ENCODE data around the gene NUDC. TPM values are rescaled to one million over a fixed set of nuclear protein-coding genes. Genes with fewer than 3 reads are reported as not detected.
A peak's percentile ranks its signal among the peaks of the same experiment; 100 is the strongest.

The NUDC gene
- total and polyA plus RNA-seq, 2 of the 13 experiments (the other 11 are each of a cell fraction or from before 2014, with no cell fraction given), result 34.7 to 104 TPM

DNA sequence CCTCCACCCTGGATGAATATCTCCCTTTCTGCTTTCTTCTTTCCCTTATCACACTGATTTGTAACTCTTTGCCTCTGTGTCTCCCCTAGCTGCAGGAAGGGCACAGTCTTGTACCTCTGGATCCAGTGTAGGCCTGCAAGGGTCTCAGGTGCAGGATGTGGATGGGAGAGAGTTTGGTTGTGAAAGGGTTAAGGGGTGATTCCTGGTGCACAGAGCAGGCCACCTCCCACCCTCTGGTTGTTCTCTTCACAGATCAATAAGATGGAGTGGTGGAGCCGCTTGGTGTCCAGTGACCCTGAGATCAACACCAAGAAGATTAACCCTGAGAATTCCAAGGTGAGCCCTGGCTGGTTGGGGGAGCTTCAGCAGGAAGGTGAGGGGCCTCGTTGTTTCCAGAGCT is 23.6 kb downstream of the NUDC start:
- peak; percentile 76 for FAIRE-seq
- TF ChIP-seq ZMYM4 (CRISPR knock-in tag; IDR thresholded peaks at IDR 0.05) (0 out of 2 replicates have a peak, but pooled peaks have one; percentile 28), SNAPC2 (CRISPR knock-in tag; IDR thresholded peaks at IDR 0.05) (no peak), GATAD2A (CRISPR knock-in tag; IDR thresholded peaks at IDR 0.05) (peak; percentile 49), HMG20A (CRISPR knock-in tag; IDR thresholded peaks at IDR 0.05; ENCODE audit: borderline replicate concordance) (no peak), NR2F6 (IDR thresholded peaks at IDR 0.05) (peak; percentile 63; the same call in 1 of the 2 replicates), NR2F6 (CRISPR knock-in tag; IDR thresholded peaks at IDR 0.05) (peak; percentile 42; the same call in 1 of the 2 replicates), HNF4G (IDR thresholded peaks at IDR 0.05; ENCODE audit: borderline replicate concordance, low read depth, low read length) (peak; percentile 16; the same call in 1 of the 2 replicates), HNF4G (CRISPR knock-in tag; IDR thresholded peaks at IDR 0.05; ENCODE audit: borderline replicate concordance, low read depth) (no peak), ZNF292 (CRISPR knock-in tag; IDR thresholded peaks at IDR 0.05; ENCODE audit: borderline replicate concordance, low read depth) (0 out of 2 replicates have a peak, but pooled peaks have one; percentile 44)
- TF ChIP-seq, protein P1, sequence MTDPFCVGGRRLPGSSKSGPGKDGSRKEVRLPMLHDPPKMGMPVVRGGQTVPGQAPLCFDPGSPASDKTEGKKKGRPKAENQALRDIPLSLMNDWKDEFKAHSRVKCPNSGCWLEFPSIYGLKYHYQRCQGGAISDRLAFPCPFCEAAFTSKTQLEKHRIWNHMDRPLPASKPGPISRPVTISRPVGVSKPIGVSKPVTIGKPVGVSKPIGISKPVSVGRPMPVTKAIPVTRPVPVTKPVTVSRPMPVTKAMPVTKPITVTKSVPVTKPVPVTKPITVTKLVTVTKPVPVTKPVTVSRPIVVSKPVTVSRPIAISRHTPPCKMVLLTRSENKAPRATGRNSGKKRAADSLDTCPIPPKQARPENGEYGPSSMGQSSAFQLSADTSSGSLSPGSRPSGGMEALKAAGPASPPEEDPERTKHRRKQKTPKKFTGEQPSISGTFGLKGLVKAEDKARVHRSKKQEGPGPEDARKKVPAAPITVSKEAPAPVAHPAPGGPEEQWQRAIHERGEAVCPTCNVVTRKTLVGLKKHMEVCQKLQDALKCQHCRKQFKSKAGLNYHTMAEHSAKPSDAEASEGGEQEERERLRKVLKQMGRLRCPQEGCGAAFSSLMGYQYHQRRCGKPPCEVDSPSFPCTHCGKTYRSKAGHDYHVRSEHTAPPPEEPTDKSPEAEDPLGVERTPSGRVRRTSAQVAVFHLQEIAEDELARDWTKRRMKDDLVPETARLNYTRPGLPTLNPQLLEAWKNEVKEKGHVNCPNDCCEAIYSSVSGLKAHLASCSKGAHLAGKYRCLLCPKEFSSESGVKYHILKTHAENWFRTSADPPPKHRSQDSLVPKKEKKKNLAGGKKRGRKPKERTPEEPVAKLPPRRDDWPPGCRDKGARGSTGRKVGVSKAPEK (CRISPR knock-in tag; IDR thresholded peaks at IDR 0.05; ENCODE audit: borderline replicate concordance), result peak; percentile 62; the same call in 1 of the 2 replicates
- TF ChIP-seq, protein P2, sequence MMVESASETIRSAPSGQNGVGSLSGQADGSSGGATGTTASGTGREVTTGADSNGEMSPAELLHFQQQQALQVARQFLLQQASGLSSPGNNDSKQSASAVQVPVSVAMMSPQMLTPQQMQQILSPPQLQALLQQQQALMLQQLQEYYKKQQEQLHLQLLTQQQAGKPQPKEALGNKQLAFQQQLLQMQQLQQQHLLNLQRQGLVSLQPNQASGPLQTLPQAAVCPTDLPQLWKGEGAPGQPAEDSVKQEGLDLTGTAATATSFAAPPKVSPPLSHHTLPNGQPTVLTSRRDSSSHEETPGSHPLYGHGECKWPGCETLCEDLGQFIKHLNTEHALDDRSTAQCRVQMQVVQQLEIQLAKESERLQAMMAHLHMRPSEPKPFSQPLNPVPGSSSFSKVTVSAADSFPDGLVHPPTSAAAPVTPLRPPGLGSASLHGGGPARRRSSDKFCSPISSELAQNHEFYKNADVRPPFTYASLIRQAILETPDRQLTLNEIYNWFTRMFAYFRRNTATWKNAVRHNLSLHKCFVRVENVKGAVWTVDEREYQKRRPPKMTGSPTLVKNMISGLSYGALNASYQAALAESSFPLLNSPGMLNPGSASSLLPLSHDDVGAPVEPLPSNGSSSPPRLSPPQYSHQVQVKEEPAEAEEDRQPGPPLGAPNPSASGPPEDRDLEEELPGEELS (CRISPR knock-in tag; IDR thresholded peaks at IDR 0.05), result peak; percentile 20; the same call in 1 of the 2 replicates
- TF ChIP-seq, protein P3, sequence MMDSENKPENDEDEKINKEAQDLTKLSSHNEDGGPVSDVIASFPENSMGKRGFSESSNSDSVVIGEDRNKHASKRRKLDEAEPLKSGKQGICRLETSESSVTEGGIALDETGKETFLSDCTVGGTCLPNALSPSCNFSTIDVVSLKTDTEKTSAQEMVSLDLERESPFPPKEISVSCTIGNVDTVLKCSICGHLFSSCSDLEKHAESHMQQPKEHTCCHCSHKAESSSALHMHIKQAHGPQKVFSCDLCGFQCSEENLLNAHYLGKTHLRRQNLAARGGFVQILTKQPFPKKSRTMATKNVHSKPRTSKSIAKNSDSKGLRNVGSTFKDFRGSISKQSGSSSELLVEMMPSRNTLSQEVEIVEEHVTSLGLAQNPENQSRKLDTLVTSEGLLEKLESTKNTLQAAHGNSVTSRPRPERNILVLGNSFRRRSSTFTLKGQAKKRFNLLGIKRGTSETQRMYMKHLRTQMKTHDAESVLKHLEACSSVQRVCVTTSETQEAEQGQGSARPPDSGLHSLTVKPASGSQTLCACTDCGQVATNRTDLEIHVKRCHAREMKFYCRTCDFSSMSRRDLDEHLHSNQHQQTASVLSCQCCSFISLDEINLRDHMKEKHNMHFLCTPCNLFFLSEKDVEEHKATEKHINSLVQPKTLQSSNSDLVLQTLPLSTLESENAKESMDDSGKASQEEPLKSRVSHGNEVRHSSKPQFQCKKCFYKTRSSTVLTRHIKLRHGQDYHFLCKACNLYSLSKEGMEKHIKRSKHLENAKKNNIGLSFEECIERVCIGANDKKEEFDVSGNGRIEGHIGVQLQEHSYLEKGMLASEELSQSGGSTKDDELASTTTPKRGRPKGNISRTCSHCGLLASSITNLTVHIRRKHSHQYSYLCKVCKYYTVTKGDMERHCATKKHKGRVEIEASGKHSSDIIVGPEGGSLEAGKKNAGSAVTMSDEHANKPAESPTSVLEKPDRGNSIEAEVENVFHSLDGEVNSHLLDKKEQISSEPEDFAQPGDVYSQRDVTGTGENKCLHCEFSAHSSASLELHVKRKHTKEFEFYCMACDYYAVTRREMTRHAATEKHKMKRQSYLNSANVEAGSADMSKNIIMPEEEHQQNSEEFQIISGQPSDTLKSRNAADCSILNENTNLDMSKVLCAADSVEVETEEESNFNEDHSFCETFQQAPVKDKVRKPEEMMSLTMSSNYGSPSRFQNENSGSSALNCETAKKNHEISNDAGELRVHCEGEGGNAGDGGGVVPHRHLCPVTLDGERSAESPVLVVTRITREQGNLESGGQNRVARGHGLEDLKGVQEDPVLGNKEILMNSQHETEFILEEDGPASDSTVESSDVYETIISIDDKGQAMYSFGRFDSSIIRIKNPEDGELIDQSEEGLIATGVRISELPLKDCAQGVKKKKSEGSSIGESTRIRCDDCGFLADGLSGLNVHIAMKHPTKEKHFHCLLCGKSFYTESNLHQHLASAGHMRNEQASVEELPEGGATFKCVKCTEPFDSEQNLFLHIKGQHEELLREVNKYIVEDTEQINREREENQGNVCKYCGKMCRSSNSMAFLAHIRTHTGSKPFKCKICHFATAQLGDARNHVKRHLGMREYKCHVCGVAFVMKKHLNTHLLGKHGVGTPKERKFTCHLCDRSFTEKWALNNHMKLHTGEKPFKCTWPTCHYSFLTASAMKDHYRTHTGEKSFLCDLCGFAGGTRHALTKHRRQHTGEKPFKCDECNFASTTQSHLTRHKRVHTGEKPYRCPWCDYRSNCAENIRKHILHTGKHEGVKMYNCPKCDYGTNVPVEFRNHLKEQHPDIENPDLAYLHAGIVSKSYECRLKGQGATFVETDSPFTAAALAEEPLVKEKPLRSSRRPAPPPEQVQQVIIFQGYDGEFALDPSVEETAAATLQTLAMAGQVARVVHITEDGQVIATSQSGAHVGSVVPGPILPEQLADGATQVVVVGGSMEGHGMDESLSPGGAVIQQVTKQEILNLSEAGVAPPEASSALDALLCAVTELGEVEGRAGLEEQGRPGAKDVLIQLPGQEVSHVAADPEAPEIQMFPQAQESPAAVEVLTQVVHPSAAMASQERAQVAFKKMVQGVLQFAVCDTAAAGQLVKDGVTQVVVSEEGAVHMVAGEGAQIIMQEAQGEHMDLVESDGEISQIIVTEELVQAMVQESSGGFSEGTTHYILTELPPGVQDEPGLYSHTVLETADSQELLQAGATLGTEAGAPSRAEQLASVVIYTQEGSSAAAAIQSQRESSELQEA (CRISPR knock-in tag; IDR thresholded peaks at IDR 0.05; ENCODE audit: not compliant biosample characterization), result peak; percentile 13

More for the DNA sequence above, 23.6 kb downstream of the NUDC start:
- Histone ChIP-seq H4K20me1 (ENCODE audit: insufficient read depth, low read length) (no peaks in the 10 kb centered on the region), H3K4me2 (ENCODE audit: low read depth, low read length) (peak overlapping the region; percentile 50), H3K27me3 (ENCODE audit: control insufficient read depth in 1 of 2, insufficient read depth in 2 of 2, low read length in 2 of 2) (no peaks in the 10 kb centered on the region), H3K79me2 (ENCODE audit: insufficient read depth, low read length) (peaks cover 2% of the 10 kb centered on the region), H2AFZ (ENCODE audit: low read length) (no peak overlapping the region), H3K4me1 (ENCODE audit: insufficient read depth, low read length) (peaks cover 81% of the 10 kb centered on the region), H3K27ac (ENCODE audit: extremely low read length, insufficient read depth, low read length) (peak overlapping the region; percentile 63), H3K9ac (ENCODE audit: insufficient read depth, low read depth, low read length) (no peak overlapping the region), H3K9me3 (ENCODE audit: low read length) (no peaks in the 10 kb centered on the region), H3K36me3 (replicated peaks in 1 of 2; ENCODE audit: control insufficient read depth in 1 of 2, insufficient read depth in 2 of 2, low read length in 2 of 2) (peaks cover 25 to 40% of the 10 kb centered on the region in 2 experiments), H3K4me3 (replicated peaks in 1 of 3; ENCODE audit: insufficient read depth in 1 of 3, low read depth in 2 of 3, low read length in 3 of 3) (peak overlapping the region in 1 of 3 experiments; percentile 3; a peak in 1 of 6 replicates)
- WGBS (ENCODE audit: low lambda C conversion rate), result 21% methylated on average over 2 of the region's 2 CpGs
- no peak for ATAC-seq
- no TSS peak for BruUV-seq (replicated peaks)
- ChIA-PET CTCF (ENCODE audit: low intra/inter-chr PET ratio, low total read pairs) (no interaction called here), POLR2A (interaction anchor here (0.9 to 12.9 kb wide), 11 partner anchors 7 to 53 kb away, joined by 3 to 371 read pairs (median 5); partner anchors contain the start of genes GPATCH3, KDF1, NR0B2 and NUDC)
- in situ Hi-C loops (cut with HindIII; ENCODE audit: extremely low pct_ligation_motif_present, low pct_unique_long_range_greater_than_20kb) (no loop called here), intact Hi-C loops (cut with micrococcal nuclease; ENCODE audit: unreplicated experiment) (loop anchor here (1.0 kb wide), 1 partner anchor 33 kb away; no protein-coding TSS in a partner anchor)
- no peak for DNase-seq (ENCODE audit: low spot score)

Measured in HepG2 (cell line).